CD8-positive, alpha-beta memory T cell (primary cell): ENCODE data around the gene PRR35. TPM values are rescaled to one million over a fixed set of nuclear protein-coding genes. Genes with fewer than 3 reads are reported as not detected.

Source experiments
- polyA plus RNA-seq: library from polyadenylated mRNA; unstranded; fragments of 300-500 nt; fragmentation: Illumina TruSeq; gene quantifications from one replicate; pipeline ENCODE4 v1.2.3, GENCODE V29; 2021
- total RNA-seq, 2 experiments: library from RNA; stranded (reverse); gene quantifications; one replicate each; pipeline ENCODE4 v1.2.3, GENCODE V29; 2021

The PRR35 gene
- total and polyA plus RNA-seq, 3 experiments from 2014 or later = not detected

Other genes starting within 250 kb of the PRR35 start
- 10 to 100 TPM; 24.7 to 26.3 TPM for gene AXIN1, start 207.7 kb upstream of the PRR35 start, total RNA-seq
- gene AXIN1, start 207.7 kb upstream of the PRR35 start, polyA plus RNA-seq = 6.9 TPM
- 10 to 100 TPM; 90.2 to 98.0 TPM for gene MRPL28, start 189.9 kb upstream of the PRR35 start, total RNA-seq
- 67.8 TPM for gene MRPL28, start 189.9 kb upstream of the PRR35 start, polyA plus RNA-seq
- 10 to 100 TPM; 36.1 to 36.2 TPM for gene PGAP6, start 178.4 kb upstream of the PRR35 start, total RNA-seq
- gene PGAP6, start 178.4 kb upstream of the PRR35 start, polyA plus RNA-seq = 23.1 TPM
- 10 to 100 TPM; 14.1 to 15.4 TPM for gene NME4, start 163.2 kb upstream of the PRR35 start, total RNA-seq
- 49.9 TPM for gene NME4, start 163.2 kb upstream of the PRR35 start, polyA plus RNA-seq
- gene DECR2, start 158.5 kb upstream of the PRR35 start, total RNA-seq = 1 to 10 TPM; 6.8 to 7.9 TPM
- gene DECR2, start 158.5 kb upstream of the PRR35 start, polyA plus RNA-seq = 3.9 TPM
- gene RAB11FIP3, start 134.7 kb upstream of the PRR35 start, total RNA-seq = 10 to 100 TPM; 30.0 to 32.8 TPM
- gene RAB11FIP3, start 134.7 kb upstream of the PRR35 start, polyA plus RNA-seq = 4.4 TPM
- gene CAPN15, start 32.7 kb upstream of the PRR35 start, total RNA-seq = 10 to 100 TPM; 91.9 to 98.6 TPM
- gene CAPN15, start 32.7 kb upstream of the PRR35 start, polyA plus RNA-seq = 15.5 TPM
- under 1 TPM; 0.55 to 0.59 TPM for gene NHLRC4, start 6.6 kb downstream of the PRR35 start, total RNA-seq
- gene NHLRC4, start 6.6 kb downstream of the PRR35 start, polyA plus RNA-seq = 1.6 TPM
- gene PIGQ, start 9.6 kb downstream of the PRR35 start, total RNA-seq = 10 to 100 TPM; 47.4 to 50.1 TPM
- gene PIGQ, start 9.6 kb downstream of the PRR35 start, polyA plus RNA-seq = 14.0 TPM
- gene RAB40C, start 29.7 kb downstream of the PRR35 start, total RNA-seq = 10 to 100 TPM; 12.3 to 13.3 TPM
- gene RAB40C, start 29.7 kb downstream of the PRR35 start, polyA plus RNA-seq = 22.8 TPM
- under 1 TPM; 0.11 to 0.22 TPM for gene WFIKKN1, start 70.6 kb downstream of the PRR35 start, total RNA-seq
- gene WFIKKN1, start 70.6 kb downstream of the PRR35 start, polyA plus RNA-seq = 0.09 TPM
- gene METTL26, start 75.9 kb downstream of the PRR35 start, total RNA-seq = 100 to 1,000 TPM; 129 TPM
- 97.4 TPM for gene METTL26, start 75.9 kb downstream of the PRR35 start, polyA plus RNA-seq
- 10 to 100 TPM; 59.3 to 64.8 TPM for gene MCRIP2, start 81.4 kb downstream of the PRR35 start, total RNA-seq
- 24.9 TPM for gene MCRIP2, start 81.4 kb downstream of the PRR35 start, polyA plus RNA-seq
- 10 to 100 TPM; 69.6 to 78.4 TPM for gene WDR90, start 89.0 kb downstream of the PRR35 start, total RNA-seq
- gene WDR90, start 89.0 kb downstream of the PRR35 start, polyA plus RNA-seq = 1.4 TPM
- gene RHOT2, start 107.7 kb downstream of the PRR35 start, total RNA-seq = 100 to 1,000 TPM; 140 to 151 TPM
- 49.6 TPM for gene RHOT2, start 107.7 kb downstream of the PRR35 start, polyA plus RNA-seq
- under 1 TPM; 0.33 to 0.44 TPM for gene RHBDL1, start 115.3 kb downstream of the PRR35 start, total RNA-seq
- gene RHBDL1, start 115.3 kb downstream of the PRR35 start, polyA plus RNA-seq = 0.29 TPM
- 100 to 1,000 TPM; 111 to 124 TPM for gene STUB1, start 120.0 kb downstream of the PRR35 start, total RNA-seq
- gene STUB1, start 120.0 kb downstream of the PRR35 start, polyA plus RNA-seq = 161 TPM
- 10 to 100 TPM; 53.0 to 55.9 TPM for gene JMJD8, start 123.9 kb downstream of the PRR35 start, total RNA-seq
- gene JMJD8, start 123.9 kb downstream of the PRR35 start, polyA plus RNA-seq = 56.6 TPM
- 10 to 100 TPM; 23.9 to 25.2 TPM for gene WDR24, start 130.0 kb downstream of the PRR35 start, total RNA-seq
- gene WDR24, start 130.0 kb downstream of the PRR35 start, polyA plus RNA-seq = 15.4 TPM
- 10 to 100 TPM in 1 of 2 experiments, 1 to 10 TPM in 1; 7.6 to 11.1 TPM for gene FBXL16, start 145.4 kb downstream of the PRR35 start, total RNA-seq
- gene FBXL16, start 145.4 kb downstream of the PRR35 start, polyA plus RNA-seq = 16.9 TPM
- 10 to 100 TPM; 34.8 to 38.2 TPM for gene METRN, start 154.7 kb downstream of the PRR35 start, total RNA-seq
- 50.3 TPM for gene METRN, start 154.7 kb downstream of the PRR35 start, polyA plus RNA-seq
- 10 to 100 TPM; 64.2 to 72.0 TPM for gene ANTKMT, start 160.8 kb downstream of the PRR35 start, total RNA-seq
- 127 TPM for gene ANTKMT, start 160.8 kb downstream of the PRR35 start, polyA plus RNA-seq
- gene CCDC78, start 166.0 kb downstream of the PRR35 start, total RNA-seq = 1 to 10 TPM; 9.8 to 9.9 TPM
- 0.53 TPM for gene CCDC78, start 166.0 kb downstream of the PRR35 start, polyA plus RNA-seq
- 10 to 100 TPM; 31.5 to 35.6 TPM for gene HAGHL, start 166.7 kb downstream of the PRR35 start, total RNA-seq
- 10.7 TPM for gene HAGHL, start 166.7 kb downstream of the PRR35 start, polyA plus RNA-seq
- gene CIAO3, start 180.6 kb downstream of the PRR35 start, total RNA-seq = 10 to 100 TPM; 34.8 to 37.9 TPM
- gene CIAO3, start 180.6 kb downstream of the PRR35 start, polyA plus RNA-seq = 23.1 TPM
- not detected for gene MSLN, start 200.3 kb downstream of the PRR35 start, total RNA-seq
- gene MSLN, start 200.3 kb downstream of the PRR35 start, polyA plus RNA-seq = not detected
- gene RPUSD1, start 228.0 kb downstream of the PRR35 start, total RNA-seq = 10 to 100 TPM; 40.2 to 44.5 TPM
- gene RPUSD1, start 228.0 kb downstream of the PRR35 start, polyA plus RNA-seq = 34.2 TPM
- 100 to 1,000 TPM; 121 to 122 TPM for gene CHTF18, start 228.2 kb downstream of the PRR35 start, total RNA-seq
- 3.7 TPM for gene CHTF18, start 228.2 kb downstream of the PRR35 start, polyA plus RNA-seq
- gene GNG13, start 240.3 kb downstream of the PRR35 start, total RNA-seq = not detected
- not detected for gene GNG13, start 240.3 kb downstream of the PRR35 start, polyA plus RNA-seq